ENCODE measurements around the gene TENT4B.
"Not testable (repeated sequence)": the region's sequence is repeated elsewhere in the genome, so short reads cannot be mapped to it uniquely, and the experiment has no call there.

Gene TENT4B

GRCh38 chr16:50234771-50235556, 81.9 kb downstream of the TENT4B start:
- DNase-seq (ENCODE audit: low read depth) = no peak

- no peak for DNase-seq (ENCODE audit: low read depth)
Measured at GRCh38 chr16:50235581-50235980, 82.5 kb downstream of the TENT4B start.

GRCh38 chr16:50238314-50238713, 85.2 kb downstream of the TENT4B start:
- no peak for DNase-seq (ENCODE audit: low read depth)

GRCh38 chr16:50238868-50239301, 85.8 kb downstream of the TENT4B start:
- no peak for DNase-seq (ENCODE audit: low read depth)

GRCh38 chr16:50243024-50243423, 89.9 kb downstream of the TENT4B start:
- not testable (repeated sequence) for DNase-seq (ENCODE audit: low read depth)

GRCh38 chr16:50244140-50244503, 91.0 kb downstream of the TENT4B start:
- DNase-seq (ENCODE audit: low read depth) = no peak

GRCh38 chr16:50244504-50245416, 91.7 kb downstream of the TENT4B start:
- DNase-seq (ENCODE audit: low read depth) = no peak

GRCh38 chr16:50245417-50246298, 92.6 kb downstream of the TENT4B start:
- no peak for DNase-seq (ENCODE audit: low read depth)

GRCh38 chr16:50246299-50247122, 93.4 kb downstream of the TENT4B start:
- no peak for DNase-seq (ENCODE audit: low read depth)

- DNase-seq (ENCODE audit: low read depth) = no peak
Measured at GRCh38 chr16:50247123-50247905, 94.2 kb downstream of the TENT4B start.

- DNase-seq (ENCODE audit: low read depth) = no peak
Measured at GRCh38 chr16:50247906-50248608, 95.0 kb downstream of the TENT4B start.

GRCh38 chr16:50248845-50249244, 95.7 kb downstream of the TENT4B start:
- no peak for DNase-seq (ENCODE audit: low read depth)

- DNase-seq (ENCODE audit: low read depth) = no peak
Measured at GRCh38 chr16:50251375-50252081, 98.4 kb downstream of the TENT4B start.

GRCh38 chr16:50252082-50252611, 99.0 kb downstream of the TENT4B start:
- DNase-seq (ENCODE audit: low read depth) = no peak

- no peak for DNase-seq (ENCODE audit: low read depth)
Measured at GRCh38 chr16:50252874-50253513, 99.9 kb downstream of the TENT4B start.

GRCh38 chr16:50253514-50253910, 100.4 kb downstream of the TENT4B start:
- DNase-seq (ENCODE audit: low read depth) = no peak

- no peak for DNase-seq (ENCODE audit: low read depth)
Measured at GRCh38 chr16:50254072-50254471, 101.0 kb downstream of the TENT4B start.

- no peak for DNase-seq (ENCODE audit: low read depth)
Measured at GRCh38 chr16:50255538-50255937, 102.4 kb downstream of the TENT4B start.

Data from stimulated activated CD8-positive, alpha-beta memory T cell treated with anti-CD3 and anti-CD28 coated beads, Interleukin-15, amount 100 ng/mL, for 1 hour (primary cell).